IMR-90 (cell line): ENCODE data around the gene APC. TPM values are rescaled to one million over a fixed set of nuclear protein-coding genes. Genes with fewer than 3 reads are reported as not detected.

ENCODE experiments used
- ATAC-seq: fragments of 200-7000 bp; cut with Tn5 transposase; 2 replicates; pipeline ENCODE4 v1.9.1; 2020; ENCODE audit warnings: low read depth, mild to moderate bottlenecking, moderate library complexity
- BruUV-seq: library from RNA; stranded (reverse); fragments of 400-500 nt; replicated peaks from 2 replicates; lab custom pipeline; 2021; lab: Mats Ljungman, UMichigan
- CTCF ChIA-PET: fragments of 300-600 bp; formaldehyde crosslinking; extraction: SDS; loops from one replicate; lab custom pipeline; 2021; ENCODE audit warnings: antibody characterized with exemption; lab: Yijun Ruan, JAX
- POLR2A ChIA-PET: fragments of 300-600 bp; sonication (Branson Sonifier 250); formaldehyde crosslinking; loops from one replicate; lab custom pipeline; 2022; ENCODE audit warnings: antibody characterized with exemption; ENCODE audit not compliant: unreplicated experiment; lab: Charles Lee
- DNase-seq: peaks from one replicate; pipeline ENCODE4 v3.0.0; 2013
- H2AFZ ChIP-seq: replicated peaks from 2 replicates; pipeline ENCODE3; 2013; ENCODE audit warnings: low read length, mild to moderate bottlenecking; ENCODE audit not compliant: poor library complexity
- H2AK5ac ChIP-seq: 2 replicates; pipeline ENCODE4 v1.6.1; 2013; ENCODE audit warnings: low read depth, low read length, inconsistent platforms
- H2AK9ac ChIP-seq: replicated peaks from 2 replicates; pipeline ENCODE3; 2013; ENCODE audit warnings: mild to moderate bottlenecking, low read depth, low read length, moderate library complexity; ENCODE audit not compliant: poor library complexity
- H2BK120ac ChIP-seq: 2 replicates; pipeline ENCODE4 v1.6.1; 2013; ENCODE audit warnings: low read depth, low read length, inconsistent platforms
- H2BK15ac ChIP-seq: 3 replicates; pipeline ENCODE4 v1.6.1; 2013; ENCODE audit warnings: low read depth, low read length, inconsistent platforms
- H2BK20ac ChIP-seq: 2 replicates; pipeline ENCODE4 v1.6.1; 2013; ENCODE audit warnings: low read depth, mild to moderate bottlenecking, inconsistent platforms, low read length, moderate library complexity
- H2BK5ac ChIP-seq: 2 replicates; pipeline ENCODE4 v1.6.1; 2013; ENCODE audit warnings: mild to moderate bottlenecking, low read depth, low read length, inconsistent platforms; ENCODE audit not compliant: poor library complexity, severe bottlenecking
- H3K14ac ChIP-seq: replicated peaks from 2 replicates; pipeline ENCODE4 v1.6.1; 2013; ENCODE audit warnings: low read depth, low read length, inconsistent platforms
- H3K18ac ChIP-seq: 2 replicates; pipeline ENCODE4 v1.6.1; 2013; ENCODE audit warnings: low read depth, low read length, control low read depth
- H3K23ac ChIP-seq: 2 replicates; pipeline ENCODE4 v1.6.1; 2013; ENCODE audit warnings: low read depth, low read length, inconsistent platforms
- H3K27ac ChIP-seq: 2 replicates; pipeline ENCODE4 v1.5.1; 2013; ENCODE audit warnings: mild to moderate bottlenecking, control low read depth, low read length; ENCODE audit not compliant: insufficient read depth
- H3K27me3 ChIP-seq: 2 replicates; pipeline ENCODE4 v1.6.1; 2013; ENCODE audit warnings: low read length; ENCODE audit not compliant: control insufficient read depth, insufficient read depth
- H3K36me3 ChIP-seq: 2 replicates; pipeline ENCODE4 v1.6.1; 2013; ENCODE audit warnings: low read length, mixed read lengths; ENCODE audit not compliant: control insufficient read depth, insufficient read depth
- H3K4ac ChIP-seq: 2 replicates; pipeline ENCODE4 v1.6.1; 2013; ENCODE audit warnings: low read depth, low read length, inconsistent platforms
- H3K4me1 ChIP-seq: 2 replicates; pipeline ENCODE4 v1.6.1; 2013; ENCODE audit warnings: low read length, mixed read lengths; ENCODE audit not compliant: control insufficient read depth, insufficient read depth
- H3K4me2 ChIP-seq: 2 replicates; pipeline ENCODE4 v1.6.1; 2013; ENCODE audit warnings: low read depth, mild to moderate bottlenecking, control low read depth, low read length, moderate library complexity
- H3K4me3 ChIP-seq: 2 replicates; pipeline ENCODE4 v1.5.1; 2013; ENCODE audit warnings: low read depth, mild to moderate bottlenecking, control low read depth, low read length, moderate library complexity; ENCODE audit not compliant: insufficient read depth
- H3K56ac ChIP-seq: 2 replicates; pipeline ENCODE4 v1.6.1; 2013; ENCODE audit warnings: low read length, inconsistent platforms; ENCODE audit not compliant: insufficient read depth; ENCODE audit errors: extremely low read depth
- H3K79me1 ChIP-seq, 2 experiments: 2 replicates each; pipeline ENCODE4 v1.6.1; 2013; ENCODE audit warnings: low read length in 2 of 2, inconsistent platforms in 1 of 2, low read depth in 1 of 2
- H3K9ac ChIP-seq: 2 replicates; pipeline ENCODE4 v1.6.1; 2013; ENCODE audit warnings: low read depth, low read length, control low read depth
- H3K9me1 ChIP-seq: 2 replicates; pipeline ENCODE4 v1.6.1; 2013; ENCODE audit warnings: low read length, inconsistent platforms; ENCODE audit not compliant: insufficient read depth
- H3K9me3 ChIP-seq: 2 replicates; pipeline ENCODE4 v1.6.1; 2013; ENCODE audit warnings: low read length; ENCODE audit not compliant: control insufficient read depth, insufficient read depth
- H4K20me1 ChIP-seq: 2 replicates; pipeline ENCODE4 v1.6.1; 2013; ENCODE audit warnings: low read length, inconsistent platforms; ENCODE audit not compliant: insufficient read depth
- H4K5ac ChIP-seq: 2 replicates; pipeline ENCODE4 v1.6.1; 2013; ENCODE audit warnings: mild to moderate bottlenecking, low read depth, low read length, control low read depth
- H4K8ac ChIP-seq, 2 experiments: 2 replicates each; pipeline ENCODE4 v1.6.1; 2013; ENCODE audit warnings: low read depth in 2 of 2, low read length in 2 of 2, control low read depth in 1 of 2, inconsistent platforms in 1 of 2
- H4K91ac ChIP-seq: 2 replicates; pipeline ENCODE4 v1.6.1; 2013; ENCODE audit warnings: low read depth, low read length, inconsistent platforms; ENCODE audit not compliant: insufficient read depth
- CEBPB ChIP-seq: IDR thresholded peaks from 2 replicates; pipeline ENCODE4 v1.6.1; 2012; ENCODE audit warnings: low read depth, low read length, improper control_type of control experiment
- CHD1 ChIP-seq: IDR thresholded peaks from 2 replicates; pipeline ENCODE4 v1.6.1; 2012; ENCODE audit warnings: low read depth, low read length, improper control_type of control experiment
- MAZ ChIP-seq: IDR thresholded peaks from 2 replicates; pipeline ENCODE4 v1.6.1; 2012; ENCODE audit warnings: low read depth, mild to moderate bottlenecking, low read length, improper control_type of control experiment, moderate library complexity, borderline replicate concordance
- MXI1 ChIP-seq: IDR thresholded peaks from 2 replicates; pipeline ENCODE4 v1.6.1; 2012; ENCODE audit warnings: low read depth, mild to moderate bottlenecking, low read length, moderate library complexity, borderline replicate concordance
- NFE2L2 ChIP-seq: fragments of 150-350 bp; IDR thresholded peaks from 2 replicates; pipeline ENCODE4 v1.6.1; 2016; ENCODE audit warnings: low read depth, mild to moderate bottlenecking, low read length
- WGBS, 2 experiments: methylation state at CpG; one replicate each; pipeline versions ENCODE4 v1.1.5 to v1.1.7; 2013; ENCODE audit warnings: missing lambda C conversion rate in 2 of 2; ENCODE audit not compliant: insufficient read length in 1 of 2; ENCODE audit errors: extremely low coverage in 2 of 2; 5-methylcytosine and 5-hydroxymethylcytosine counted together
- dilution Hi-C: fragments of 300-500 bp; cut with HindIII; formaldehyde crosslinking; loops from one replicate; pipeline ENCODE4 v1.14.3; 2018; ENCODE audit warnings: low sequenced_read_pairs; ENCODE audit not compliant: unreplicated experiment
- in situ Hi-C: fragments of 300-500 bp; cut with MboI; formaldehyde crosslinking; loops from 3 replicates; pipeline ENCODE4 v1.14.3; 2019; ENCODE audit warnings: low sequenced_read_pairs, inconsistent platforms, mixed read lengths
- intact Hi-C: fragments of 100-400 bp; cut with micrococcal nuclease; formaldehyde crosslinking; loops from 2 replicates; pipeline ENCODE4 v1.10.0; 2022
- polyA plus RNA-seq, 3 experiments: library from polyadenylated mRNA; depleted of rRNA; stranded (reverse); fragments of >200 nt; gene quantifications; 2 replicates each; pipeline ENCODE4 v1.2.3, GENCODE V29; 2012; ENCODE audit warnings: low replicate concordance in 1 of 3
- total RNA-seq: library from RNA; depleted of rRNA; stranded (reverse); fragments of >200 nt; gene quantifications from 2 replicates; pipeline ENCODE4 v1.2.3, GENCODE V29; 2012
- TF ChIP-seq, protein P1 (sequence below): fragments of 150-350 bp; IDR thresholded peaks from 2 replicates; pipeline ENCODE4 v1.6.1; 2017; ENCODE audit warnings: mild to moderate bottlenecking, antibody characterized with exemption, low read length, low read depth
- TF ChIP-seq, protein P2 (sequence below): conservative IDR thresholded peaks from 2 replicates; pipeline ENCODE4 v1.5.1; 2012; ENCODE audit warnings: mild to moderate bottlenecking, low read depth, low read length, improper control_type of control experiment

Gene APC
- total and polyA plus RNA-seq, 2 of the 4 experiments (the other 2 are of a cell fraction): 7.3 to 58.4 TPM

DNA sequence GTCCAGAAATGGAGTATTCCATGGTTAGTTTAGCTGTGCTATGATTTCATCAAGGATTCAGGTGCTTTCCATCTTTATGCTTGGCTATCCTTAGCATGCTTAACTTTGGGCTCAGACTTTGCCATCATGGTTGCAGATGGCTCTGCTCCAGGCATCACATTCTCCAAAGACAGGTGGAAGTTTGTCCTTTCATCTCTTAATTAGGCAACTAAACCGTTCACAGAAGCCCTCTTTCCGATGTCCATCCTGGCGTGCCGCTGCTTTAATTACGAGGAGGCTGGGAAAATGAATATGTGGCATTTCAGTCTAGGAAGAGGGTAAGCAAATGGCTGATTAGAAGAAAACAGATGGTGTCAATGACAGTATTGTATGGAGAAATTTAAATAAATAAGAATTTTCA lies 24.5 kb upstream of the APC start:
- H3K27me3 ChIP-seq: no peaks in the 10 kb centered on the region
- peaks cover 4% of the 10 kb centered on the region; the same call in 1 of the 2 replicates for H3K4me1 ChIP-seq
- no peak for DNase-seq
- no peak overlapping the region for H2BK15ac ChIP-seq
- no peaks in the 10 kb centered on the region for H3K36me3 ChIP-seq
- H3K23ac ChIP-seq: no peak overlapping the region
- no peak overlapping the region for H3K18ac ChIP-seq
- no peak for TF ChIP-seq CHD1
- no peak for TF ChIP-seq MAZ
- no peak for TF ChIP-seq NFE2L2
- TF ChIP-seq CEBPB: no peak
- no peak for TF ChIP-seq MXI1
- TF ChIP-seq, protein P1, sequence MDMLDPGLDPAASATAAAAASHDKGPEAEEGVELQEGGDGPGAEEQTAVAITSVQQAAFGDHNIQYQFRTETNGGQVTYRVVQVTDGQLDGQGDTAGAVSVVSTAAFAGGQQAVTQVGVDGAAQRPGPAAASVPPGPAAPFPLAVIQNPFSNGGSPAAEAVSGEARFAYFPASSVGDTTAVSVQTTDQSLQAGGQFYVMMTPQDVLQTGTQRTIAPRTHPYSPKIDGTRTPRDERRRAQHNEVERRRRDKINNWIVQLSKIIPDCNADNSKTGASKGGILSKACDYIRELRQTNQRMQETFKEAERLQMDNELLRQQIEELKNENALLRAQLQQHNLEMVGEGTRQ: no peak
- TF ChIP-seq, protein P2, sequence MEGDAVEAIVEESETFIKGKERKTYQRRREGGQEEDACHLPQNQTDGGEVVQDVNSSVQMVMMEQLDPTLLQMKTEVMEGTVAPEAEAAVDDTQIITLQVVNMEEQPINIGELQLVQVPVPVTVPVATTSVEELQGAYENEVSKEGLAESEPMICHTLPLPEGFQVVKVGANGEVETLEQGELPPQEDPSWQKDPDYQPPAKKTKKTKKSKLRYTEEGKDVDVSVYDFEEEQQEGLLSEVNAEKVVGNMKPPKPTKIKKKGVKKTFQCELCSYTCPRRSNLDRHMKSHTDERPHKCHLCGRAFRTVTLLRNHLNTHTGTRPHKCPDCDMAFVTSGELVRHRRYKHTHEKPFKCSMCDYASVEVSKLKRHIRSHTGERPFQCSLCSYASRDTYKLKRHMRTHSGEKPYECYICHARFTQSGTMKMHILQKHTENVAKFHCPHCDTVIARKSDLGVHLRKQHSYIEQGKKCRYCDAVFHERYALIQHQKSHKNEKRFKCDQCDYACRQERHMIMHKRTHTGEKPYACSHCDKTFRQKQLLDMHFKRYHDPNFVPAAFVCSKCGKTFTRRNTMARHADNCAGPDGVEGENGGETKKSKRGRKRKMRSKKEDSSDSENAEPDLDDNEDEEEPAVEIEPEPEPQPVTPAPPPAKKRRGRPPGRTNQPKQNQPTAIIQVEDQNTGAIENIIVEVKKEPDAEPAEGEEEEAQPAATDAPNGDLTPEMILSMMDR: no peak
- ChIA-PET CTCF (no interaction called here), POLR2A (interaction anchor here (0.7 kb wide), 1 partner anchor 11 kb away, joined by 3 read pairs; no protein-coding TSS in a partner anchor)
- no peak overlapping the region for H2AK9ac ChIP-seq
- in situ Hi-C loops: no loop called here
- intact Hi-C loops: no loop called here
- dilution Hi-C loops: no loop called here
- H3K9me3 ChIP-seq: no peaks in the 10 kb centered on the region
- no peak overlapping the region for H2AK5ac ChIP-seq
- no TSS peak for BruUV-seq
- no peak overlapping the region for H4K91ac ChIP-seq
- H2BK120ac ChIP-seq: no peak overlapping the region
- no peak overlapping the region for H3K27ac ChIP-seq
- no peak overlapping the region for H4K5ac ChIP-seq
- H3K56ac ChIP-seq: no peak overlapping the region
- no peak overlapping the region for H3K4me3 ChIP-seq
- no peak overlapping the region for H4K8ac ChIP-seq
- 80% methylated on average over 3 of the region's 5 CpGs; no CpG with 5 or more reads in 1 of the 2 experiments for WGBS, 2 experiments
- H3K79me1 ChIP-seq: peaks cover 36 to 41% of the 10 kb centered on the region in 2 experiments
- H3K9ac ChIP-seq: no peak overlapping the region
- H3K14ac ChIP-seq: no peak overlapping the region
- H4K20me1 ChIP-seq: no peaks in the 10 kb centered on the region; the same call in 1 of the 2 replicates
- ATAC-seq: no peak
- no peak overlapping the region for H2BK20ac ChIP-seq
- no peak overlapping the region for H3K4ac ChIP-seq
- H2AFZ ChIP-seq: no peak overlapping the region
- H3K9me1 ChIP-seq: no peaks in the 10 kb centered on the region; the same call in 1 of the 2 replicates
- H3K4me2 ChIP-seq: no peak overlapping the region
- H2BK5ac ChIP-seq: no peak overlapping the region
